GM11168 (cell line): Measurements from ENCODE around the gene CXXC4.

ENCODE experiments used
- in situ Hi-C: fragments of 300-500 bp; cut with MboI; formaldehyde crosslinking; loops from one replicate; pipeline ENCODE4 v1.12.0; 2022; ENCODE audit warnings: low sequenced_read_pairs; ENCODE audit not compliant: unreplicated experiment

CXXC4 gene

GRCh38 chr4:104425948-104426347, 68.7 kb downstream of the CXXC4 start:
- in situ Hi-C loops: no loop called here

- in situ Hi-C loops: no loop called here
Observed at GRCh38 chr4:104424989-104425388, 69.7 kb downstream of the CXXC4 start.

- in situ Hi-C loops: no loop called here
Observed at GRCh38 chr4:104424475-104424941, 70.2 kb downstream of the CXXC4 start.

- in situ Hi-C loops: no loop called here
Observed at GRCh38 chr4:104421566-104421965, 73.1 kb downstream of the CXXC4 start.

- in situ Hi-C loops: no loop called here
Observed at GRCh38 chr4:104420766-104421165, 73.9 kb downstream of the CXXC4 start.
